SHP77 (cell line): ENCODE data around the gene FSTL4.

Experiments used
- DNase-seq, 2 experiments: peaks; one replicate each; lab custom pipeline; 2025; lab: John Stamatoyannopoulos, UW

The FSTL4 gene

GRCh38 chr5:133366438-133366837, 245.9 kb downstream of the FSTL4 start:
- DNase-seq = no peak

- DNase-seq = no peak
Observed at GRCh38 chr5:133365738-133366137, 246.6 kb downstream of the FSTL4 start.

GRCh38 chr5:133364936-133365707, 247.2 kb downstream of the FSTL4 start:
- no peak for DNase-seq

GRCh38 chr5:133363807-133364587, 248.3 kb downstream of the FSTL4 start:
- no peak for DNase-seq

GRCh38 chr5:133362438-133362837, 249.9 kb downstream of the FSTL4 start:
- no peak for DNase-seq

- no peak for DNase-seq
Observed at GRCh38 chr5:133361922-133362321, 250.4 kb downstream of the FSTL4 start.

- no peak for DNase-seq
Observed at GRCh38 chr5:133360693-133361472, 251.5 kb downstream of the FSTL4 start.

- DNase-seq = no peak
Observed at GRCh38 chr5:133359861-133360260, 252.5 kb downstream of the FSTL4 start.

- no peak for DNase-seq
Observed at GRCh38 chr5:133358271-133358670, 254.1 kb downstream of the FSTL4 start.

- no peak for DNase-seq
Observed at GRCh38 chr5:133357758-133358157, 254.6 kb downstream of the FSTL4 start.

- DNase-seq = no peak
Observed at GRCh38 chr5:133356984-133357421, 255.3 kb downstream of the FSTL4 start.

- no peak for DNase-seq
Observed at GRCh38 chr5:133356396-133356983, 255.9 kb downstream of the FSTL4 start.

GRCh38 chr5:133354323-133355185, 257.8 kb downstream of the FSTL4 start:
- no peak for DNase-seq

- DNase-seq = no peak
Observed at GRCh38 chr5:133353741-133354140, 258.6 kb downstream of the FSTL4 start.

- no peak for DNase-seq
Observed at GRCh38 chr5:133348406-133348805, 263.9 kb downstream of the FSTL4 start.

GRCh38 chr5:133347039-133347438, 265.3 kb downstream of the FSTL4 start:
- DNase-seq = peak in 1 of 2 experiments; percentile 10

- no peak for DNase-seq
Observed at GRCh38 chr5:133344266-133344665, 268.1 kb downstream of the FSTL4 start.

- no peak for DNase-seq
Observed at GRCh38 chr5:133343196-133343595, 269.1 kb downstream of the FSTL4 start.

GRCh38 chr5:133341915-133342710, 270.2 kb downstream of the FSTL4 start:
- no peak for DNase-seq

GRCh38 chr5:133341296-133341695, 271.0 kb downstream of the FSTL4 start:
- DNase-seq = no peak
